ENCODE results near the gene SPEN. TPM values are rescaled to one million over a fixed set of nuclear protein-coding genes. Genes with fewer than 3 reads are reported as not detected.

The SPEN gene
- total and polyA plus RNA-seq, 9 of the 15 experiments (the other 6 are each of a cell fraction or from before 2014, with no cell fraction given) = 5.7 to 87.5 (median 27.2) TPM

- TF ChIP-seq ELF4 (CRISPR knock-in tag; IDR thresholded peaks at IDR 0.05) (0 out of 2 replicates have a peak, but pooled peaks have one; percentile 17), E2F5 (CRISPR knock-in tag; IDR thresholded peaks at IDR 0.05) (no peak), ZNF592 (IDR thresholded peaks at IDR 0.05) (0 out of 2 replicates have a peak, but pooled peaks have one; percentile 29), CREB3 (tag; conservative IDR thresholded peaks at IDR 0.05; ENCODE audit: low read depth) (0 out of 2 replicates have a peak, but pooled peaks have one; percentile 53), NRF1 (conservative IDR thresholded peaks at IDR 0.05 in 1 of 2, IDR thresholded peaks at IDR 0.05 in 1 of 2) (0 out of 4 replicates have a peak, but pooled peaks have one; percentile 17 to 23), FOXK2 (conservative IDR thresholded peaks at IDR 0.05 in 1 of 2, IDR thresholded peaks at IDR 0.05 in 1 of 2; ENCODE audit: low read depth in 2 of 2) (peak in 1 of 2 experiments; percentile 23; a peak in 1 of 4 replicates), ZBTB33 (CRISPR knock-in tag; IDR thresholded peaks at IDR 0.05) (peak; percentile 59)
Observed at GRCh38 chr1:15883326-15883725, 35.8 kb downstream of the SPEN start (continued).

Measured in K562 (cell line).